ENCODE measurements around the gene RALBP1.
A peak's percentile ranks its signal among the peaks of the same experiment; 100 is the strongest.

Gene RALBP1

DNA sequence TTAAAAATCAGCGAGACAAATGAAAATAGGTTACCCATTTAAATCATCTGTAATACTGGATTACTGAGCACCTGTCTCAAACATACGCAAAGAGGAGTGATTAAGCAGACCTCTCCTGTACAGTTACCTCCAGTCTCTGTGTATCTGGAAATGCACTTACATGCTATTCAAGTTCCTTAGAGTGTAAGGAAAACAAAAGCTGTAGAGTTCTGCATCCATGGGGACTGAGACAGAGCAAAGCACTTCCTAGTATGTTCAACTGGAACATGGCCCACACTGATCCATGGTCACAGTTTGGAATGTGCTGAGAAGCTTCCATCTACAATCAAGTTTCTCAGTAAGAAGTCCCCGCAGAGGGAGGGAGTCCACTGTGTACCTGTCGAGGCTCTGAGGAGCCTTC lies 75.1 kb downstream of the RALBP1 start:
- DNase-seq (ENCODE audit: low read depth): no peak

DNA sequence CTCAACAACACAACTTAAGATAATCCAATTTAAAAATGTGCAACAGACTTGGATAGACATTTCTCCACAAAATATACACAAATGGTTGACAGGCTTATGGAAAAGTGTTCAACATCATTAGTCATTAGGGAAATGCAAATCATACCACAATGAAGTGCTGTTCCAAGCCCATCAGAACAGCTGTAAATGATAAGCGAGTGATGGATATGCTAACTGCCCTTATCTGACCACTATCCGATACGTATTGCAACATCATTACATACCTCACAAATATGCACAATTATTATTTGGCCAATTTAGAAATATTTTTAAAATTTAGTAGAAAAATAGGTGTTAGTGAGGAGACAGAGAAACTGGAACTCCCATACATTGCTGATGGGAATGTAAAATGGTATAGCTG lies 76.9 kb downstream of the RALBP1 start:
- DNase-seq (ENCODE audit: low read depth): no peak

GRCh38 chr18:9552616-9553015 lies 77.3 kb downstream of the RALBP1 start:
- DNase-seq (ENCODE audit: low read depth): no peak

- DNase-seq (ENCODE audit: low read depth): no peak
These were observed 82.1 kb downstream of the RALBP1 start for GRCh38 chr18:9557250-9557943.

DNA sequence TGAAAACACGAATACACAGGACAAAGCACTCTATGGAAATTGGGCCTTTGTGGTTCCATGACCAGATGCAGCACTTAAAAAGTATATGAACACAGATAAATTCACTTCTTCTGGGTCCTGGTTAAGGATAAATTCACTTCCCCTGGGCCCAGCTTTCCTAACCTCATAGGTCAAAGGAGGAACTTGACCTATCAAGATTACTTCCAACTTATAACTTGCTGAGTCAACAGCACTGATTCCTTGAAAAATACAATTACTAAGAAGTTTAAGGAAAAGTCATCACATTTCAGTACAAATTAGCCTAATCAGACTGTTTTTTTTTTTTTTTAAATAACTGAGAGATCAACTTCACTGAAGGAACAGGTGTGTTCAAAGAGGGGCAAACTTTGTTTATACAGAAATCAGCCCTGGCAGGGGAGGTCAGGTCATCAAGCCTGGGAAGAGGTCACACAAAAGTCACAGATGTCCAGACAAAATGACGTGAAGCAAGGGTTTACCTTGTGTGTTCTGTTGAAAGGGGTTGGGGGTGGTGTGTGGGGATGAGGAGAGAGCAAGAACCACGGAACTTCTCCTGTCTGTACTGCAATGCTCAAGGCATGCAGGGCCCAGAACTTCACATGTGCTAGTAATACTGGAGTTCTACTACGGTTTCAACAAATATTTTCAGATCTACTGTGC lies 83.2 kb downstream of the RALBP1 start:
- no peak for DNase-seq (ENCODE audit: low read depth)

DNA sequence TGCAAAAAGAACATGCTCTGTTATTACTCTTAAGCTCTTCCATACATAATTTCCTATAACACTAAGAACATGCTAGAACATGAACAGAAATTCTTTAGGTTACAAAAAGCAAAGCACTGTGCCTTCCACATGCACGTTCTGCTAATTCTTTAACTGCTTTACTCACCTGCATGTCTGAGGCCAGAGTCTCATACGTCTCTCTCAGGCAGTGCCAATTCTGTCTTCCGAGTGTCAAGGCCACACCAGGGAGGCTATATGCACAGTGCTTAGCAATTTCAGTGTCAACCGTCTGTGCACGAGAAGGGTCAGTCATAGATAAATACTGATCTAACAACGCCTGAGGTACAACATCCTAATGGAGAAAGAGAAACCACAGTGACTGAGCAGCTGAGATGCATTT lies 83.9 kb downstream of the RALBP1 start:
- DNase-seq (ENCODE audit: low read depth): no peak

- DNase-seq (ENCODE audit: low read depth): no peak
These were observed 86.4 kb downstream of the RALBP1 start for GRCh38 chr18:9561759-9562158.

DNA sequence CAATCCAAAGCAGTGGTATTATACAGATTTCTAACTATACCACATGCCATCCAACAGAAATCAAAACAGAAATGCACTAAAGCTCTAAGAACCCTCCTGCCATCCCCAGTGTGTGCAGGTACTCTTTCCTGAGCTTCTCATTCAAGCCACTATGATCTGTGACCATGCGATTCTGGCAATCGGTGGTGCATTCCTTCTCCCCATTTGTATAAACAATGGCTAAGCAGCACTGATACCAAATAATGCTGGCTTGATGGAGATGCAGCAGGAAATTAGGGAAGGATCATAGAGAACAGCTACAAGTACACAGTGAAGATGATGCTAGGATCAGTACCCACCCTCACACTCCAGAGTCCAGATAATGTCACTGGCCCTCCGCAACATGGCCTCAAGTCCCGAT lies 87.3 kb downstream of the RALBP1 start:
- DNase-seq (ENCODE audit: low read depth): no peak

- DNase-seq (ENCODE audit: low read depth): no peak
These were observed 88.0 kb downstream of the RALBP1 start for GRCh38 chr18:9563331-9563730.

- no peak for DNase-seq (ENCODE audit: low read depth)
These were observed 90.1 kb downstream of the RALBP1 start for GRCh38 chr18:9565407-9565806.

DNA sequence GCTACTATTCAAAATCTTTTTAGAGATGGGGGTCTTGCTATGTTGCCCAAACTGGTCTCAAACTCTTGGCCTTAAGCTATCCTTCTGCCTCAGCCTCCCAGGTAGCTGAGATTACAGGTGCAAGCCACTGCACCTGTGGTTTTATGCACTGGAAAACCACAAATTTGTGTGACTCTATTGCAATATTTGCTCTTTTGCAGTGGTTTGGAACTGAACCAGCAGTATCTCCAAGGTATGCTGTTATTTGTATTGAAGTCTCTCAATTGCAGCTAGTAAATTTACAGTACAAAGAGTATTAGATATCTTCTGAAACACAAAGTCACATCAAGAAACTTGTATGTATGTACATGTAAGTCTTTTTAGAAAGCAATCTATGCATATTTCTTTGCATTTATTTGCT lies 92.9 kb downstream of the RALBP1 start:
- no peak for DNase-seq (ENCODE audit: low read depth)

- DNase-seq (ENCODE audit: low read depth): no peak
These were observed 93.9 kb downstream of the RALBP1 start for GRCh38 chr18:9569178-9569577.

DNA sequence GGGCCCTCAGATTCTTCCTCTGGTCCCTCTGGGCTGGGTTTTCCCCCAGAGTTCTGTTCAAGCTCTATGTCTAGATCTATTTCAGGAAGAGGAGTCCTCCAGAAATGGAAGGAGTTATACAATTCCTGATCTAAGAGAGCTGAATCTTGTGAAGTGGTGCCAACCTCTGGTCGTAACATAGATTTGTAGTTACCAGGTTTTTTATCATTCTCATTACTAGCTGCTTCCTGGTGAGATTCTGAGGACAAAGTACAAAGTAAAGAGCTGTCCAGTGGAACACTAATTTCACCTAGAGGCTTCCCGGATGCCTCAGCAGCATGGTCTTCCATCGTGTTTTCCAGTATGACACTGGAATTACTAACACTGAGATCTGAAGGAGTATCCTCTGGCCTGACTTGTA lies 94.9 kb downstream of the RALBP1 start:
- no peak for DNase-seq (ENCODE audit: low read depth)

GRCh38 chr18:9571546-9571945 lies 96.2 kb downstream of the RALBP1 start:
- DNase-seq (ENCODE audit: low read depth): no peak

DNA sequence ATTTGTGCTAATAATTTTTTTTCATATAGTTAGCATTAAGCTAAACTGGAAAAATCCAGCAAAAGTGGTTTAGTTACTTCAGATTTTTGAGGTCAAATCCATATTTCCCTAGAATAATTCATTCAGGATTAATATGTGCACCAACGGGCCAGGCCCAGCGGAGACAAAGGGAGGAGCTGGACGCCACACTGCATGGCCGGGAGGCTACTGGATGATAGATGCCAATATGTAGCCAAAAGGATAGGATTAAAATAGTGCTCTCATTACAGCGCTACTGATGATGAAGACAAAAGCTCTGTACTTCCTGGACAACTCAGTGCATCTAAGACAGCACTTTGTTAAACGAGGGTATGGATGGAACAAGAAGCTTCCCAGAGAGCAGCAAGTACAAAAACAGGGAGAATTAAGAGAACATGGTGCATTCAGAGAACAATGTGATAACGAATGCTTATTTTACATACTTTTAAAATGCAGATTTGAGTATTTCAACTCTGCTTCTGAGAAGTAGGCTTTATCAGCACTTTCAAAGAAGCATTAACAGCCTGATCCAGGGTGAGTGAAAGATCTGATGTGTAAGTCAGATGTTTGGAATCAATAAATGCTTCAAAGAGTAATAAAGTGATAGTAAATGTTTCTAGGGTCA lies 99.3 kb downstream of the RALBP1 start:
- no peak for DNase-seq (ENCODE audit: low read depth)

- peak; percentile 40 for DNase-seq (ENCODE audit: low read depth)
These were observed 100.2 kb downstream of the RALBP1 start for GRCh38 chr18:9575558-9575957.

DNA sequence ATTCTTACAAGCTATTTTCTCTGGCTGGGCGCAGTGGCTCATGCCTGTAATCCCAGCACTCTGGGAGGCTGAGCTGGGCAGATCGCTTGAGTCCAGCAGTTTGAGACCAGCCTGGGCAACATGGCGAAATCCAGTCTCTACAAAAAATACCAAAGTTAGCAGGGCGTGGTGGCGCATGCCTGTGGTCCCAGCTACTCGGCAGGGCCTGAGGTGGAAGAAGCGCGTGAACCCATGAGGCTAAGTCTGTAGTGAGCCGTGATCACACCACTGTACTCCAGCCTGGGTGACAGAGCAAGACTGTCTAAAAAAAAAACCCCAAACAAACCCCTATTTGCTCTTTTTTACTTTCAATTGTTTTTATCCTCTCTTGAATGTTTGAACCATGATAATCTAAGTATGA lies 102.0 kb downstream of the RALBP1 start:
- no peak for DNase-seq (ENCODE audit: low read depth)

DNA sequence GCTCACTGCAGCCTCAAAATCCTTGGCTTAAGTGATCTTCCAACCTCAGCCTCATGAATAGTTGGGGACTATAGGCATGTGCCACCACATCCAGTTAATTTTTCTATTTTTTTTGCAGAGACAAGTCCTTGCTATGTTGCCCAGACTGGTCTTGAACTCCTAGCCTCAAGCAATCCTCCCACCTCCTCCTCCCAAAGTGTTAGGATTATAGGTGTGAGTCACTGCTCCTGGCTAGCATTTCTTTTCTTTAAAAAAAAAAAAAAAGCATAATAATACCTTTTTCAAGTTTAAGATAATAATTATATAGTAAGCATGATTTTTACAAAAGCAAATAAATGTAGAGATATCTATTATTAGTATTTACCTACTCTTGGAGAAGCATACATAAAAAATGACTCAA lies 103.0 kb downstream of the RALBP1 start:
- DNase-seq (ENCODE audit: low read depth): no peak

- no peak for DNase-seq (ENCODE audit: low read depth)
These were observed 106.4 kb downstream of the RALBP1 start for GRCh38 chr18:9581667-9582066.

DNA sequence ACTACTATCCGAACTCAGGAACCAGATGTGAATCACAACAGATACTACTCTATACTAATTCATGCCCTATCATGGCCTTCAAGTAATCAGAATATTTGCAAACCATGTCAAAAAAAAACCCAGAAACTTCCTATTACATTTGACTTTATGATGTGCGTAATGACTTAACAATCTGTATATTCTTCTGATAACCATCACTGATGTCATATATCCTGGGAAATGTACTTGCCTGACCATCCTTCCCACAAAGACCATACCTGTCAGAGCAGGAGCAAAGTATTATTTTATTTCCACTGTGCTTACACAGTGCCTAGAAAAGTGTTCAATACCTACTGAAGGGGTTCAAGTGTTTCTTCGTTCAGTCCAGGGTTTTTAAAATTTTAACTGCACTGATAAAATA lies 111.5 kb downstream of the RALBP1 start:
- DNase-seq (ENCODE audit: low read depth): no peak

Measured in CMK (cell line).